Activated CD8-positive, alpha-beta memory T cell treated with anti-CD3 and anti-CD28 coated beads, Interleukin-2, amount 10 ng/mL, durations not matched to agents 7 days and 5 days (primary cell): Measurements from ENCODE around the gene PRKCB. TPM values are rescaled to one million over a fixed set of nuclear protein-coding genes. Genes with fewer than 3 reads are reported as not detected.
"Not testable (repeated sequence)": the region's sequence is repeated elsewhere in the genome, so short reads cannot be mapped to it uniquely, and the experiment has no call there.

Experiments
- ATAC-seq: fragments of 150-1000 bp; cut with Tn5 transposase; one replicate; pipeline ENCODE4 v1.10.0; 2021; ENCODE audit warnings: moderate library complexity
- CTCF ChIA-PET: fragments of 350-600 bp; sonication (Branson Sonifier 250); formaldehyde crosslinking; loops from one replicate; lab custom pipeline; 2021; ENCODE audit warnings: antibody characterized with exemption; lab: Charles Lee
- DNase-seq: peaks from one replicate; pipeline ENCODE4 v3.0.0-alpha.2; 2020
- H3K27ac Mint-ChIP-seq: one replicate; pipeline ENCODE4 v1.8.0; 2021; ENCODE audit warnings: mild to moderate bottlenecking, mixed read lengths
- H3K27me3 Mint-ChIP-seq: one replicate; pipeline ENCODE4 v1.8.0; 2021; ENCODE audit warnings: mixed read lengths
- H3K36me3 Mint-ChIP-seq: one replicate; pipeline ENCODE4 v1.8.0; 2021; ENCODE audit warnings: mild to moderate bottlenecking, mixed read lengths
- H3K4me1 Mint-ChIP-seq: one replicate; pipeline ENCODE4 v1.8.0; 2021; ENCODE audit warnings: mixed read lengths
- H3K4me3 Mint-ChIP-seq: one replicate; pipeline ENCODE4 v1.8.0; 2021; ENCODE audit warnings: mild to moderate bottlenecking, moderate library complexity, mixed read lengths
- H3K9me3 Mint-ChIP-seq: one replicate; pipeline ENCODE4 v1.8.0; 2022; ENCODE audit warnings: low read depth, mixed read lengths
- total RNA-seq, 2 experiments: library from RNA; stranded (reverse); gene quantifications; one replicate each; pipeline ENCODE4 v1.2.3, GENCODE V29; 2021

The PRKCB gene
- total RNA-seq, 2 experiments from 2014 or later = 98.5 to 125 TPM

GRCh38 chr16:24102209-24102660, 266.5 kb downstream of the PRKCB start:
- no peak for ATAC-seq
- H3K4me1 Mint-ChIP-seq = peaks cover 5% of the 10 kb centered on the region
- no peaks in the 10 kb centered on the region for H3K9me3 Mint-ChIP-seq
- no peak overlapping the region for H3K4me3 Mint-ChIP-seq
- no peak overlapping the region for H3K27ac Mint-ChIP-seq
- CTCF ChIA-PET = interaction anchor here (1.0 kb wide), 1 partner anchor 228 kb away, joined by 3 read pairs; no protein-coding TSS in a partner anchor
- no peak for DNase-seq
- peaks cover 32% of the 10 kb centered on the region for H3K36me3 Mint-ChIP-seq
- no peaks in the 10 kb centered on the region for H3K27me3 Mint-ChIP-seq

- not testable (repeated sequence) for H3K4me3 Mint-ChIP-seq, DNase-seq, ATAC-seq, H3K27ac Mint-ChIP-seq, H3K27me3 Mint-ChIP-seq, H3K4me1 Mint-ChIP-seq, H3K9me3 Mint-ChIP-seq
- CTCF ChIA-PET = interaction anchor here (0.9 kb wide), 1 partner anchor 34 kb away, joined by 3 read pairs; no protein-coding TSS in a partner anchor
- H3K36me3 Mint-ChIP-seq = peaks cover 16% of the 10 kb centered on the region
Measured at GRCh38 chr16:24105471-24105870, 269.7 kb downstream of the PRKCB start.

- DNase-seq, H3K4me3 Mint-ChIP-seq, H3K27ac Mint-ChIP-seq, H3K4me1 Mint-ChIP-seq, H3K9me3 Mint-ChIP-seq, CTCF ChIA-PET, H3K27me3 Mint-ChIP-seq, ATAC-seq: not testable (repeated sequence)
- H3K36me3 Mint-ChIP-seq = peaks cover 19% of the 10 kb centered on the region
Measured at GRCh38 chr16:24108090-24108489, 272.3 kb downstream of the PRKCB start.

GRCh38 chr16:24111724-24112302, 276.0 kb downstream of the PRKCB start:
- no peaks in the 10 kb centered on the region for H3K9me3 Mint-ChIP-seq
- ATAC-seq (no peak), DNase-seq (no peak)
- H3K27me3 Mint-ChIP-seq = no peaks in the 10 kb centered on the region
- H3K4me1 Mint-ChIP-seq = no peaks in the 10 kb centered on the region
- CTCF ChIA-PET = no interaction called here
- H3K27ac Mint-ChIP-seq = no peak overlapping the region
- no peak overlapping the region for H3K4me3 Mint-ChIP-seq
- peaks cover 25% of the 10 kb centered on the region for H3K36me3 Mint-ChIP-seq

- Mint-ChIP-seq H3K9me3 (no peaks in the 10 kb centered on the region), H3K27ac (peak overlapping the region; percentile 14), H3K36me3 (peaks cover 26% of the 10 kb centered on the region), H3K27me3 (no peaks in the 10 kb centered on the region), H3K4me3 (no peak overlapping the region), H3K4me1 (no peaks in the 10 kb centered on the region)
- ATAC-seq = no peak
- CTCF ChIA-PET = no interaction called here
- DNase-seq = no peak
Measured at GRCh38 chr16:24113115-24113745, 277.4 kb downstream of the PRKCB start.

GRCh38 chr16:24114876-24115275, 279.1 kb downstream of the PRKCB start:
- no peak overlapping the region for H3K4me3 Mint-ChIP-seq
- H3K9me3 Mint-ChIP-seq = no peaks in the 10 kb centered on the region
- ATAC-seq (no peak), DNase-seq (no peak)
- no peak overlapping the region for H3K27ac Mint-ChIP-seq
- H3K36me3 Mint-ChIP-seq = peaks cover 27% of the 10 kb centered on the region
- H3K4me1 Mint-ChIP-seq = no peaks in the 10 kb centered on the region
- H3K27me3 Mint-ChIP-seq = no peaks in the 10 kb centered on the region
- CTCF ChIA-PET = no interaction called here

GRCh38 chr16:24116046-24116776, 280.4 kb downstream of the PRKCB start:
- ATAC-seq (no peak), DNase-seq (no peak)
- no peak overlapping the region for H3K4me3 Mint-ChIP-seq
- CTCF ChIA-PET = interaction anchor here (1.2 kb wide), 1 partner anchor 16 kb away, joined by 3 read pairs; no protein-coding TSS in a partner anchor
- H3K4me1 Mint-ChIP-seq = no peaks in the 10 kb centered on the region
- H3K36me3 Mint-ChIP-seq = peaks cover 30% of the 10 kb centered on the region
- no peaks in the 10 kb centered on the region for H3K27me3 Mint-ChIP-seq
- no peaks in the 10 kb centered on the region for H3K9me3 Mint-ChIP-seq
- no peak overlapping the region for H3K27ac Mint-ChIP-seq

GRCh38 chr16:24116989-24117388, 281.2 kb downstream of the PRKCB start:
- H3K4me1 Mint-ChIP-seq = no peaks in the 10 kb centered on the region
- CTCF ChIA-PET = no interaction called here
- no peaks in the 10 kb centered on the region for H3K27me3 Mint-ChIP-seq
- no peaks in the 10 kb centered on the region for H3K9me3 Mint-ChIP-seq
- no peak overlapping the region for H3K27ac Mint-ChIP-seq
- H3K36me3 Mint-ChIP-seq = peaks cover 34% of the 10 kb centered on the region
- DNase-seq (no peak), ATAC-seq (no peak)
- no peak overlapping the region for H3K4me3 Mint-ChIP-seq

GRCh38 chr16:24117680-24118079, 281.9 kb downstream of the PRKCB start:
- Mint-ChIP-seq H3K4me3 (no peak overlapping the region), H3K4me1 (no peaks in the 10 kb centered on the region), H3K9me3 (no peaks in the 10 kb centered on the region), H3K27ac (no peak overlapping the region), H3K36me3 (peaks cover 36% of the 10 kb centered on the region), H3K27me3 (no peaks in the 10 kb centered on the region)
- CTCF ChIA-PET = no interaction called here
- DNase-seq = no peak
- no peak for ATAC-seq

GRCh38 chr16:24118126-24118821, 282.5 kb downstream of the PRKCB start:
- CTCF ChIA-PET = no interaction called here
- Mint-ChIP-seq H3K4me1 (no peaks in the 10 kb centered on the region), H3K27ac (no peak overlapping the region), H3K27me3 (no peaks in the 10 kb centered on the region), H3K9me3 (no peaks in the 10 kb centered on the region), H3K4me3 (no peak overlapping the region), H3K36me3 (peaks cover 34% of the 10 kb centered on the region)
- ATAC-seq = no peak
- DNase-seq = no peak

- CTCF ChIA-PET = no interaction called here
- ATAC-seq (no peak), DNase-seq (no peak)
- H3K9me3 Mint-ChIP-seq = no peaks in the 10 kb centered on the region
- no peaks in the 10 kb centered on the region for H3K27me3 Mint-ChIP-seq
- H3K36me3 Mint-ChIP-seq = peaks cover 39% of the 10 kb centered on the region
- H3K27ac Mint-ChIP-seq = no peak overlapping the region
- no peak overlapping the region for H3K4me3 Mint-ChIP-seq
- H3K4me1 Mint-ChIP-seq = peaks cover 6% of the 10 kb centered on the region
Measured at GRCh38 chr16:24119807-24120206, 284.0 kb downstream of the PRKCB start.

GRCh38 chr16:24123275-24123674, 287.5 kb downstream of the PRKCB start:
- CTCF ChIA-PET = no interaction called here
- no peak for ATAC-seq
- no peak for DNase-seq
- no peak overlapping the region for H3K27ac Mint-ChIP-seq
- H3K36me3 Mint-ChIP-seq = peaks cover 41% of the 10 kb centered on the region
- H3K27me3 Mint-ChIP-seq = no peaks in the 10 kb centered on the region
- H3K9me3 Mint-ChIP-seq = no peaks in the 10 kb centered on the region
- H3K4me3 Mint-ChIP-seq = no peak overlapping the region
- peaks cover 12% of the 10 kb centered on the region for H3K4me1 Mint-ChIP-seq

GRCh38 chr16:24124291-24124690, 288.5 kb downstream of the PRKCB start:
- H3K36me3 Mint-ChIP-seq = peaks cover 41% of the 10 kb centered on the region
- H3K4me1 Mint-ChIP-seq = peaks cover 12% of the 10 kb centered on the region
- CTCF ChIA-PET = no interaction called here
- ATAC-seq (no peak), DNase-seq (no peak)
- no peak overlapping the region for H3K27ac Mint-ChIP-seq
- no peak overlapping the region for H3K4me3 Mint-ChIP-seq
- H3K9me3 Mint-ChIP-seq = no peaks in the 10 kb centered on the region
- no peaks in the 10 kb centered on the region for H3K27me3 Mint-ChIP-seq
